ENCODE measurements around the gene NHSL1.

The NHSL1 gene

DNA sequence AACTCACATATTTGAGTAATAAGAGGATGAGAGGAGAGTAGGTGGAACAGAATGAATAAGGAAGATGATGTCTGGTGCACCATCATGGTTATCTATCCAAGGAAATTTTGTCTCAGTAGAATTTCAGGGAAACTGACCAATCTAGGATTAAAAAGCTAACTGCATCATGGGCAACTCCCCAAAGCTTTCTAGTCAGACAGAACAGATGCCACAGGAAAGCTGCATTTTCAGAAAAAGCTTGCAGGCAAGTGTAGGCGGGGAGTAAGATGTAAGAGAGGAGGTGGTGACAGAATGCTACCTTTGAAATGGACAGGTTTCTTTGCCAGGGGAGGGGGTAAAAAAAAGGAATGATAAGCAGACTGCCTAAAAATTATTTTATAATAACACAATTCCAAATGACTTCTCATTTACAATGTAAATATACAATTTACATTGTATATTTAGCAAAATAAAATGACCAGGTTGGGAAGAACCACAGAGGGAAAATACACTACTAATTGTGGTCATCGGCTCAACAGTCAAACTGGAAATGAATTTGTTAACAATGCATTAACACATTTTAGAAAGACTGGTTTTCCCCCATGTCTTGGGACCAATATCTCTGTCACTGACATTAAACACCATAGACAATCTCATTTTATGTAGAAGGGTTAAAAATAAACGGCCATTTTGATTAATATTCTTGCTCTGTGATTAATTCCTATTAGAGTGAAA lies 15.1 kb downstream of the NHSL1 start (continued):
- TF ChIP-seq PRDM2 (tag by site-specific recombination; IDR thresholded peaks at IDR 0.05; ENCODE audit: borderline replicate concordance): no peak

- Histone ChIP-seq H3K27ac (ENCODE audit: extremely low read depth, low read depth, low read length) (no peak overlapping the region), H3K4me3 (ENCODE audit: low read depth, low read length) (no peak overlapping the region), H3K9me3 (ENCODE audit: control insufficient read depth, insufficient read depth, low read depth, low read length) (no peaks in the 10 kb centered on the region), H3K36me3 (ENCODE audit: control insufficient read depth in 2 of 2, insufficient read depth in 1 of 2, low read length in 2 of 2) (no peaks in the 10 kb centered on the region), H3K4me1 (ENCODE audit: control insufficient read depth, insufficient read depth, low read length) (peaks cover 20% of the 10 kb centered on the region)
- POLR2A ChIA-PET: no interaction called here
- CTCF ChIA-PET: interaction anchor here (0.8 to 3.9 kb wide), 3 partner anchors 26 to 36 kb away, joined by 3 to 11 read pairs (median 4); no protein-coding TSS in a partner anchor
- TF ChIP-seq TSHZ1 (tag by site-specific recombination; IDR thresholded peaks at IDR 0.05; ENCODE audit: borderline replicate concordance): no peak
- no peak for TF ChIP-seq ZNF335 (tag by site-specific recombination; conservative IDR thresholded peaks at IDR 0.05)
- TF ChIP-seq REST (tag by site-specific recombination; IDR thresholded peaks at IDR 0.05): no peak
- TF ChIP-seq GLI2 (tag by site-specific recombination; IDR thresholded peaks at IDR 0.05; ENCODE audit: borderline replicate concordance, low read depth): no peak
Measured at GRCh38 chr6:138482816-138483215, 16.5 kb downstream of the NHSL1 start.

GRCh38 chr6:138480279-138480949 lies 18.9 kb downstream of the NHSL1 start:
- peaks cover 13% of the 10 kb centered on the region for H3K4me1 ChIP-seq (ENCODE audit: control insufficient read depth, insufficient read depth, low read length)
- no peak overlapping the region for H3K27ac ChIP-seq (ENCODE audit: extremely low read depth, low read depth, low read length)
- ChIA-PET CTCF (interaction anchor here (0.6 to 3.9 kb wide), 4 partner anchors 29 to 424 kb away, joined by 3 to 11 read pairs (median 4); no protein-coding TSS in a partner anchor), POLR2A (no interaction called here)
- no peak overlapping the region for H3K4me3 ChIP-seq (ENCODE audit: low read depth, low read length)
- H3K9me3 ChIP-seq (ENCODE audit: control insufficient read depth, insufficient read depth, low read depth, low read length): no peaks in the 10 kb centered on the region
- H3K36me3 ChIP-seq (ENCODE audit: control insufficient read depth in 2 of 2, insufficient read depth in 1 of 2, low read length in 2 of 2): no peaks in the 10 kb centered on the region; a peak in 1 of 3 replicates
- TF ChIP-seq ZNF837 (tag by site-specific recombination; IDR thresholded peaks at IDR 0.05) (no peak), ZNF426 (tag by site-specific recombination; IDR thresholded peaks at IDR 0.05) (no peak), ZNF302 (tag by site-specific recombination; IDR thresholded peaks at IDR 0.05; ENCODE audit: low read depth) (no peak), ZFP3 (tag by site-specific recombination; IDR thresholded peaks at IDR 0.05; ENCODE audit: low read depth) (no peak), YY1 (tag by site-specific recombination; IDR thresholded peaks at IDR 0.05) (no peak), ZNF433 (tag by site-specific recombination; IDR thresholded peaks at IDR 0.05; ENCODE audit: low read depth) (no peak), ZNF449 (tag by site-specific recombination; IDR thresholded peaks at IDR 0.05) (no peak)
- TF ChIP-seq, protein P1, sequence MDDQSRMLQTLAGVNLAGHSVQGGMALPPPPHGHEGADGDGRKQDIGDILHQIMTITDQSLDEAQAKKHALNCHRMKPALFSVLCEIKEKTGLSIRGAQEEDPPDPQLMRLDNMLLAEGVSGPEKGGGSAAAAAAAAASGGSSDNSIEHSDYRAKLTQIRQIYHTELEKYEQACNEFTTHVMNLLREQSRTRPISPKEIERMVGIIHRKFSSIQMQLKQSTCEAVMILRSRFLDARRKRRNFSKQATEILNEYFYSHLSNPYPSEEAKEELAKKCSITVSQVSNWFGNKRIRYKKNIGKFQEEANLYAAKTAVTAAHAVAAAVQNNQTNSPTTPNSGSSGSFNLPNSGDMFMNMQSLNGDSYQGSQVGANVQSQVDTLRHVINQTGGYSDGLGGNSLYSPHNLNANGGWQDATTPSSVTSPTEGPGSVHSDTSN (CRISPR knock-in tag; IDR thresholded peaks at IDR 0.05): no peak
